ENCODE measurements around the gene XRCC4. TPM values are rescaled to one million over a fixed set of nuclear protein-coding genes. Genes with fewer than 3 reads are reported as not detected.

The XRCC4 gene
- total RNA-seq, 1 experiment from 2014 or later, result 10.8 TPM

- TF ChIP-seq CTCF (conservative IDR thresholded peaks at IDR 0.05), result no peak
- Histone ChIP-seq H3K18ac (ENCODE audit: insufficient read length, low read depth, low read length) (no peak overlapping the region), H2AK5ac (ENCODE audit: insufficient read length, low read length) (no peak overlapping the region), H3K4ac (ENCODE audit: low read depth, low read length) (no peak overlapping the region), H3K27me3 (ENCODE audit: insufficient read depth, low read length) (no peaks in the 10 kb centered on the region), H3K4me1 (ENCODE audit: insufficient read depth, low read length) (peaks cover 4% of the 10 kb centered on the region; the same call in 1 of the 2 replicates), H4K91ac (ENCODE audit: insufficient read length, low read depth, low read length) (no peak overlapping the region), H3K27ac (ENCODE audit: insufficient read length, low read depth, low read length) (no peak overlapping the region), H4K5ac (ENCODE audit: insufficient read length, low read depth, low read length) (no peak overlapping the region), H2BK120ac (ENCODE audit: low read depth, low read length, poor library complexity, severe bottlenecking) (no peak overlapping the region), H2BK20ac (ENCODE audit: low read depth, low read length, poor library complexity, severe bottlenecking) (no peak overlapping the region), H3K56ac (ENCODE audit: insufficient read length, low read depth, low read length) (no peak overlapping the region), H3K14ac (ENCODE audit: insufficient read depth, low read length) (no peak overlapping the region), H4K20me1 (ENCODE audit: control insufficient read depth, insufficient read depth, insufficient read length) (no peaks in the 10 kb centered on the region), H3K23ac (ENCODE audit: insufficient read length, low read depth, low read length) (no peak overlapping the region), H2BK15ac (ENCODE audit: low read depth, low read length) (no peak overlapping the region), H4K8ac (replicated peaks; ENCODE audit: insufficient read length, low read depth, low read length) (no peak overlapping the region), H3K23me2 (ENCODE audit: insufficient read length, low read depth, low read length, poor library complexity, severe bottlenecking) (no peaks in the 10 kb centered on the region), H3K79me2 (ENCODE audit: insufficient read depth, low read length) (no peaks in the 10 kb centered on the region), H3K79me1 (ENCODE audit: insufficient read depth, low read depth, low read length, poor library complexity, severe bottlenecking) (no peaks in the 10 kb centered on the region), H2AFZ (ENCODE audit: low read length) (no peak overlapping the region), H3T11ph (ENCODE audit: low read length) (no peak overlapping the region), H2BK5ac (ENCODE audit: insufficient read length, low read length) (no peak overlapping the region), H3K9me3 (ENCODE audit: control insufficient read depth, low read depth, low read length) (no peaks in the 10 kb centered on the region), H2BK12ac (ENCODE audit: insufficient read length, low read depth, low read length) (no peak overlapping the region), H3K4me2 (ENCODE audit: insufficient read depth, insufficient read length, low read length) (no peak overlapping the region), H3K9ac (ENCODE audit: extremely low read depth, insufficient read length, low read length) (no peak overlapping the region)
- Mint-ChIP-seq H3K27ac (no peak overlapping the region), H3K27me3 (ENCODE audit: low read depth) (no peaks in the 10 kb centered on the region), H3K9me3 (no peaks in the 10 kb centered on the region), H3K4me1 (peaks cover 17 to 27% of the 10 kb centered on the region in 2 experiments), H3K36me3 (ENCODE audit: insufficient read depth in 1 of 3, low read depth in 3 of 3) (no peaks in the 10 kb centered on the region), H3K4me3 (no peak overlapping the region)
- WGBS (ENCODE audit: extremely low coverage, insufficient read length, low lambda C conversion rate), result no CpG with 5 or more reads among the region's 4 CpGs
- DNase-seq, result no peak
Observed at GRCh38 chr5:83400241-83400640, 322.9 kb downstream of the XRCC4 start.
